CD4-positive, alpha-beta T cell treated with Interleukin-21 for 1 hour (primary cell): Measurements from ENCODE around the gene FARP2.
"Not testable (repeated sequence)": the region's sequence is repeated elsewhere in the genome, so short reads cannot be mapped to it uniquely, and the experiment has no call there.

ENCODE experiments used
- DNase-seq: peaks from one replicate; pipeline ENCODE4 v3.0.0-alpha.2; 2020

The FARP2 gene

GRCh38 chr2:241373446-241373845, 17.4 kb downstream of the FARP2 start:
- no peak for DNase-seq

GRCh38 chr2:241373906-241374305, 17.8 kb downstream of the FARP2 start:
- DNase-seq: not testable (repeated sequence)

- DNase-seq: no peak
Observed at GRCh38 chr2:241375300-241375699, 19.2 kb downstream of the FARP2 start.

- no peak for DNase-seq
Observed at GRCh38 chr2:241376808-241377207, 20.7 kb downstream of the FARP2 start.

- no peak for DNase-seq
Observed at GRCh38 chr2:241378816-241379215, 22.7 kb downstream of the FARP2 start.

- DNase-seq: no peak
Observed at GRCh38 chr2:241379481-241380480, 23.7 kb downstream of the FARP2 start.

- DNase-seq: no peak
Observed at GRCh38 chr2:241381872-241382271, 25.8 kb downstream of the FARP2 start.

- not testable (repeated sequence) for DNase-seq
Observed at GRCh38 chr2:241385450-241385849, 29.4 kb downstream of the FARP2 start.

GRCh38 chr2:241386519-241386918, 30.4 kb downstream of the FARP2 start:
- DNase-seq: no peak

- DNase-seq: no peak
Observed at GRCh38 chr2:241389697-241390096, 33.6 kb downstream of the FARP2 start.

- DNase-seq: no peak
Observed at GRCh38 chr2:241390301-241391206, 34.5 kb downstream of the FARP2 start.

- peak; percentile 24 for DNase-seq
Observed at GRCh38 chr2:241391892-241392665, 36.0 kb downstream of the FARP2 start.

- DNase-seq: not testable (repeated sequence)
Observed at GRCh38 chr2:241392753-241393152, 36.7 kb downstream of the FARP2 start.

GRCh38 chr2:241393524-241394196, 37.6 kb downstream of the FARP2 start:
- no peak for DNase-seq

- DNase-seq: not testable (repeated sequence)
Observed at GRCh38 chr2:241396809-241397208, 40.7 kb downstream of the FARP2 start.

GRCh38 chr2:241399941-241400922, 44.1 kb downstream of the FARP2 start:
- DNase-seq: no peak

- no peak for DNase-seq
Observed at GRCh38 chr2:241408849-241409248, 52.8 kb downstream of the FARP2 start.

GRCh38 chr2:241410739-241411176, 54.7 kb downstream of the FARP2 start:
- no peak for DNase-seq

GRCh38 chr2:241412144-241412543, 56.1 kb downstream of the FARP2 start:
- no peak for DNase-seq

GRCh38 chr2:241413501-241413900, 57.4 kb downstream of the FARP2 start:
- not testable (repeated sequence) for DNase-seq
